HFF-Myc (cell line): Measurements from ENCODE around the gene MAP4K5.
"Not testable (repeated sequence)": the region's sequence is repeated elsewhere in the genome, so short reads cannot be mapped to it uniquely, and the experiment has no call there.

Experiments
- DNase-seq: peaks from one replicate; pipeline ENCODE4 v3.0.0-alpha.2; 2011; ENCODE audit warnings: low read depth; ENCODE audit errors: extremely low read depth
- H3K4me3 ChIP-seq: replicated peaks from 2 replicates; pipeline ENCODE4 v1.5.1; 2011; ENCODE audit warnings: low read depth, mild to moderate bottlenecking, control low read depth, low read length
- TF ChIP-seq, protein P1 (sequence below): IDR thresholded peaks from 2 replicates; pipeline ENCODE4 v1.5.1; 2012; ENCODE audit warnings: mild to moderate bottlenecking, low read depth, low read length, control low read depth; ENCODE audit errors: missing control alignments

The MAP4K5 gene

DNA sequence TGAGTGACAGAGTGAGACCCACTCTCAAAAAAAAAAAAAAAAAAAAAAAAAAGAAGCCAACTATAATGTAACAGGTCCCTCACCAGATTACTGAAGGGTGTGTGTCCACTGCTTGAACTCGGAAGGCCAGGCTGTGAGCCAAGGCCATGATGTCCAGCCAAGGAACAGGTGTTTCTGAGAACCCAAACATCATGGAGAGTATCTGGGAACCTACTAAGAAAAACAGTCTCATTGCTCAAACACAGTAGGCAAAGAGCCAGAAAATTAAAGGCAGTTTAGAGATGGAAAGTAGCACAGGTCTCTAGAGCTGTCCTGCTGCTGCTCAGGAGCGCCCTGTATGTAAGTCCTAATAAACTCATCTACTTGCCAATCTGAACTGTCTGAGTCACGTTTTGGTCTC is 12.5 kb upstream of the MAP4K5 start:
- H3K4me3 ChIP-seq: no peak overlapping the region
- DNase-seq: no peak
- TF ChIP-seq, protein P1, sequence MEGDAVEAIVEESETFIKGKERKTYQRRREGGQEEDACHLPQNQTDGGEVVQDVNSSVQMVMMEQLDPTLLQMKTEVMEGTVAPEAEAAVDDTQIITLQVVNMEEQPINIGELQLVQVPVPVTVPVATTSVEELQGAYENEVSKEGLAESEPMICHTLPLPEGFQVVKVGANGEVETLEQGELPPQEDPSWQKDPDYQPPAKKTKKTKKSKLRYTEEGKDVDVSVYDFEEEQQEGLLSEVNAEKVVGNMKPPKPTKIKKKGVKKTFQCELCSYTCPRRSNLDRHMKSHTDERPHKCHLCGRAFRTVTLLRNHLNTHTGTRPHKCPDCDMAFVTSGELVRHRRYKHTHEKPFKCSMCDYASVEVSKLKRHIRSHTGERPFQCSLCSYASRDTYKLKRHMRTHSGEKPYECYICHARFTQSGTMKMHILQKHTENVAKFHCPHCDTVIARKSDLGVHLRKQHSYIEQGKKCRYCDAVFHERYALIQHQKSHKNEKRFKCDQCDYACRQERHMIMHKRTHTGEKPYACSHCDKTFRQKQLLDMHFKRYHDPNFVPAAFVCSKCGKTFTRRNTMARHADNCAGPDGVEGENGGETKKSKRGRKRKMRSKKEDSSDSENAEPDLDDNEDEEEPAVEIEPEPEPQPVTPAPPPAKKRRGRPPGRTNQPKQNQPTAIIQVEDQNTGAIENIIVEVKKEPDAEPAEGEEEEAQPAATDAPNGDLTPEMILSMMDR: no peak

DNA sequence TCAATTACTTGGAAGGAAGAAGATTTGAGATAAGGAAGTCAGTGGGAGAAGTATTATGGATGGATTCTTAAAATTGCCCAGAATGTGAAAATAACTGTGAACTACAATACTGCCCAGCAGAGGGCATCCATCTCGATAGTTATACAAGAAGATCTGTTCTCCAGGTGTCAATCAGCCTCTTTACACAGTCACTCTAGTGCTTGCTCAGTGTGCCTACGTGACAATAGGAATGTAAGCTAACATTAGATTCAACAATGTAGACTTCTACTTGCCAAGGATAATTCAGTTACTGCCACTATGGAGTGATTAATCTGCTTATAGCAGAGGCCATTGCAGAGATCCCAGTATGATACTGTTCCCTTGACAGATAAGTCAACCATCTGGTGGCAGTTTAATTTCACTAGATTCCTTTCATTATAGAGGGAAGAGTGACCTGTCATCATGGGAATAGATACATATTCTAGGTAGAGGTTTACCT is 10.6 kb upstream of the MAP4K5 start:
- no peak for DNase-seq
- no peak overlapping the region for H3K4me3 ChIP-seq
- TF ChIP-seq, protein P1: peak; percentile 49

DNA sequence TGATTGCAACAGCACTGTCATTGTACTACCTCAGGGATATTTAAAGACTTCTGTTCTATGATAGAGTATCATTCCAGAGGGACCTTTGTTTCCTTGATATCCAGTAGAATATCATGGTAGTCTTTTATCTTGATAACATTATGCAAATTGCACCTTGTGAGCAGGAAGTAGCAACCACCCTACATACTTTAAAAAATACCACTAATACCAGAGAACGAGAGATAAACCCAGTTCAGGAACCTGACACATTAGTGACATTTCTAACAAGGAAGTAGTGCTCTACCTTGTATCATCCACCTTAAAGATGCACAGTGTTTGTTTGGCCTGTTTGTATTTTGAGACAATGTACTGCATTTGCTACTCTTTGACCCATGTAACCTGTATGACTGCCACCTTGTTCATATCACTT is 8.8 kb upstream of the MAP4K5 start:
- DNase-seq: no peak
- TF ChIP-seq, protein P1: no peak
- no peak overlapping the region for H3K4me3 ChIP-seq

DNA sequence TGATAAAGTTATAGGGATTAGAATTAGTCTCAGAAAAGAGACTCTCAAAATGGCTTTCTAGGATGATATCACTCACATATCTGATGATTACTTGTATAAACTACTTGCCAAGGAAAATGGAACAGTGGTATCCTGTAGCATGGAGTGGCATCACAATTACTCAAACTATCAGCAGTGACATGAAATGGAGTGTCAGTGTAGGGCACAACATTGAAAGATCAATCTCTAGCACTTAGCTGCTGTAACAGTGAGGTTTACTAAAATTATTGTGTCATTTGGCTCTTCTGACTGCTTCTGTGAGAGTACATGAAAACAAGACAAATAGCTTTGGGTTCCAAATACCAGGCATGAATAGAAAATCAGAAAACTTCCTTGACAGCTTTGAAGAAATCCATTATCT is 6.7 kb upstream of the MAP4K5 start:
- H3K4me3 ChIP-seq: no peak overlapping the region
- no peak for DNase-seq
- TF ChIP-seq, protein P1: no peak

DNA sequence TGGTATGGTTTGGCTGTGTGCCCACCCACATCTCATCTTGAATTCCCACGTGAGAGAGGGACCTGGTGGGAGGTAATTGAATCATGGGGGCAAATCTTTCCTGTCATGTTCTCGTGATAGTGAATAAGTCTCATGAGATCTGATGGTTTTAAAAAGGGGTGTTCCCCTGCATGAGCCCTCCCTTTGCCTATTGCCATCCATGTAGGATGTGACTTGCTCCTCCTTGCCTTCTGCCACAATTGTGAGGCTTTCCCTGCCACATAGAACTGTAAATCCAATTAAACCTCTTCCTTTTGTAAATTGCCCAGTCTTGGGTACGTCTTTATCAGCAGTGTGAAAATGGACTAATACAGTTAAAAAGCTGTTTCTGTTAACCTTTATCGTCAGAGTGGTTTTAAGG is 5.7 kb upstream of the MAP4K5 start:
- DNase-seq, H3K4me3 ChIP-seq: not testable (repeated sequence)

DNA sequence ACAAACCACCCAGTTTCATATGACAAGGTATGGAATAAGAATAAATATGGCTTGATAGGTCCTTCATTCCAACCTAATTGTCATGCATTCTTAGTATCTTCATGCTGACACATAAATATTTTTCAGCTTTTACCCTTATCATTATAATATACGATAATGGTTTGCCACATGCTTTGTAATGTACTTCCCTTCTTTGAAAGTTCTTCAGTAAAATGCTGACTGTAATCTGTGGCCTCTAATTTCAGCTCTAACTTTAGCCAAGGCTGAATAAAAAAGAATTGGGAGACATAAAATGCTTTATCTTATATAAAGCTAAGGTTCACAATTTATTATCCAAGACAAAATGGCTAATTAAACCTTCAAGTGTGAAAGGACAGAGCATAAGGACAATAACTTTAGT is 2.6 kb upstream of the MAP4K5 start:
- H3K4me3 ChIP-seq: no peak overlapping the region
- TF ChIP-seq, protein P1: no peak
- no peak for DNase-seq

DNA sequence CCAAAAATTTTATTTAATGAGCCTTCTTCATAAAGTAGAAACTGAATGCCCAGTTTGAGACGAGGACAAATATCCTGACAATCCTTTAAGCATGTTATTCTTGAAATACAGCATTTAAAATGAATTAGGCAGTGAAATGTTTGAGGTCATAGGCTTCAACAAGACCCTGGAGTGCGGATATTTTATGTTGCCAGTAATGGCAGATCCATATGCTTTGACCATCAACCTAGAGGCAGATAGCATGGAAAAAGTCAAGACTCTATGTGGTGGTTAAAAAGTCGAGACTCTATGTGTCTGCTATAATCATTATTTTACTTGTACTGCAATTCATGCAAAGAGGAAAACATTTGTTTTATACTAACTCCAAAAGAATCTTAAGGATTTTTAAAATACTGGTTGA is 2.0 kb upstream of the MAP4K5 start:
- DNase-seq: no peak
- H3K4me3 ChIP-seq: no peak overlapping the region
- TF ChIP-seq, protein P1: no peak
